ENCODE measurements around the gene SLC66A3. TPM values are rescaled to one million over a fixed set of nuclear protein-coding genes. Genes with fewer than 3 reads are reported as not detected.

SLC66A3 gene
- 100 to 1,000 TPM in 1 of 3 donors, 10 to 100 TPM in 2; 47.6 to 111 (median 62.6) TPM for total RNA-seq

DNA sequence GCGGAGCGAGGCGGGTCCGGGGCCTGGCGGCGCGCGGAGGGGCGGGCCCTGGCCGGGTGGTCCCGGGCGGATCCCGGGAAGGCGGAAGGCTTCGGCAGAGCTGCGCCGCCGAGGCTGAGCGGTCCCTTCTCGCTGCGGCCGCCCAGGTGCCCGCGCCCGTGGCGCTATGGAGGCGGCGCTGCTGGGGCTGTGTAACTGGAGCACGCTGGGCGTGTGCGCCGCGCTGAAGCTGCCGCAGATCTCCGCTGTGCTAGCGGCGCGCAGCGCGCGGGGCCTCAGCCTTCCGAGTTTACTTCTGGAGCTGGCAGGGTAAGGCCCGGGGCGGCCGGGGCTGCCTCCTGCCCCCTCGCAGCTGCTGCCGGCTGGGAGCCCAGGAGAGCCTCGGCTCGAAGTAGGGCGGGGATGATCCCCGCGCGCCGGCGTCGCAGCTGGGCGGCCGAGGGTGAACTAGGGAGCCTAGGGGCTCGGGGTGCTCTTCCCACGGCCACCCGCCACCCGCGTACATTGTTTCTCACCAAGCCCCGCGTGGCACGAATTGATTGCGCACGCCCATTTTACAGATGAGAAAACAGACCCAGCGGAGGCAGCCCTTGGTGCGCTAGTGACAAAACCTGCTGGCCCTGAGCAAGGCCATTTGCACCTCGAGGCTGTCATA, at the start of gene SLC66A3:
TSS of gene SLC66A3 (plus strand) at position 87 of the 655 bp plus-strand sequence. CDS start at position 167, 80 bp downstream.
- Histone ChIP-seq H3K27me3 (no peaks in the 10 kb centered on the region), H3K27ac (peak within 1 kb of the TSS; percentile 91 to 92), H3K4me3 (peak within 1 kb of the TSS; percentile 73 to 79 (median 75)), H3K4me1 (no peaks in the 10 kb centered on the region), H3K9me3 (no peaks in the 10 kb centered on the region), H3K36me3 (no peaks in the 10 kb centered on the region)
- TF ChIP-seq, protein P1, sequence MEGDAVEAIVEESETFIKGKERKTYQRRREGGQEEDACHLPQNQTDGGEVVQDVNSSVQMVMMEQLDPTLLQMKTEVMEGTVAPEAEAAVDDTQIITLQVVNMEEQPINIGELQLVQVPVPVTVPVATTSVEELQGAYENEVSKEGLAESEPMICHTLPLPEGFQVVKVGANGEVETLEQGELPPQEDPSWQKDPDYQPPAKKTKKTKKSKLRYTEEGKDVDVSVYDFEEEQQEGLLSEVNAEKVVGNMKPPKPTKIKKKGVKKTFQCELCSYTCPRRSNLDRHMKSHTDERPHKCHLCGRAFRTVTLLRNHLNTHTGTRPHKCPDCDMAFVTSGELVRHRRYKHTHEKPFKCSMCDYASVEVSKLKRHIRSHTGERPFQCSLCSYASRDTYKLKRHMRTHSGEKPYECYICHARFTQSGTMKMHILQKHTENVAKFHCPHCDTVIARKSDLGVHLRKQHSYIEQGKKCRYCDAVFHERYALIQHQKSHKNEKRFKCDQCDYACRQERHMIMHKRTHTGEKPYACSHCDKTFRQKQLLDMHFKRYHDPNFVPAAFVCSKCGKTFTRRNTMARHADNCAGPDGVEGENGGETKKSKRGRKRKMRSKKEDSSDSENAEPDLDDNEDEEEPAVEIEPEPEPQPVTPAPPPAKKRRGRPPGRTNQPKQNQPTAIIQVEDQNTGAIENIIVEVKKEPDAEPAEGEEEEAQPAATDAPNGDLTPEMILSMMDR (IDR thresholded peaks at IDR 0.05) = no peak
- TF ChIP-seq POLR2AphosphoS5 (IDR thresholded peaks at IDR 0.05) = peak in 1 of 3 donors; percentile 19
- intact Hi-C loops (cut with DNase I; ENCODE audit: low total_unique reads) = no loop called here
- no peak for DNase-seq (ENCODE audit: low spot score in 2 of 2)

DNA sequence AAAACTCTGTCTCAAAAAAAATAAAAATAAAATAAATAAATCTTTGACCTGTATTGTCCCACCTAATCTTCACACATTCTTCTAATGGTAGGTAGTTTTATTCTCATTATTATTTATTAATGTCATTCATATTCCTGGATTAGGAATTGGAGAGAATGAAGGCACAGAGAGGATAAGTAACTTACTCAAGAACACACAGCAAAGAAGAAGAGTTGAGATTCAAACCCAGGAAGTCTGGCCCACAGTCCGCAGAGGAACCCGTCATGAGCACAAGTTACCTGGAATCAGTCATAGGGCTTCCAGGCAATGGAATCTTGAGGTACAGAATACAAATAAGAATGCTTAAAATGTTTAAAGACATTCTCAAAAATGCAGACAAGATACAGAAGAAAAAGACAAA, 46.3 kb upstream of the SLC66A3 start:
- no peaks in the 10 kb centered on the region for H3K4me1 ChIP-seq
- no peak for DNase-seq (ENCODE audit: low spot score in 2 of 2)
- H3K4me3 ChIP-seq = no peak overlapping the region
- no peaks in the 10 kb centered on the region for H3K9me3 ChIP-seq
- no peak overlapping the region for H3K27ac ChIP-seq
- no peaks in the 10 kb centered on the region for H3K27me3 ChIP-seq
- intact Hi-C loops (cut with DNase I; ENCODE audit: low total_unique reads) = no loop called here
- no peaks in the 10 kb centered on the region for H3K36me3 ChIP-seq
- no peak for TF ChIP-seq POLR2AphosphoS5 (IDR thresholded peaks at IDR 0.05)
- TF ChIP-seq, protein P1 (IDR thresholded peaks at IDR 0.05) = no peak
- TF ChIP-seq POLR2A (IDR thresholded peaks at IDR 0.05) = no peak

DNA sequence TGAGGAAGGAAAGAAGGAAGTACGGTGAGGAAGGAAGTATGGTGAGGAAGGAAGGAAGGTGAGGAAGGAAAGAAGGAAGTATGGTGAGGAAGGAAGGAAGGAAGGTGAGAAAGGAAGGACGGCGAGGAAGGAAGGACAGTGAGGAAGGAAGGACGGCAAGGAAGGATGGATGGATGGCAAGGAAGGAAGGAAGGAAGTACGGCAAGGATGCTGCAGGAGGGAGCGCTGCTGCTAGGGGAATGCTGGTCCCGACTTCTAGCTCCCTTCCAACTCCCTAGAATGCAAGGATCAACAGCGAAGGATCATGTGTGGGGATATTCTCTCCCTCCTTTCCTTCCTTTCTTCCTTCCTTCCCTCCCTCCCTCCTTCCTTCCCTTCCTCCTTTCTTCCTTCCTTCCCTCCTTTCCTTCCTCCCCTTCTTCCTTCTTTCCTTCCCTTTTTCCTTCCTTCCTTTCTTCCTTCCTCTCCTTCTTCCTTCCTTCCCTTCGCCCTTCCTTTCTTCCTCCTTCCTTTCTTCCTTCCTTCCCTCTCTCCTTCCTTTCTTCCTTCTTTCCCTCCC, 42.3 kb upstream of the SLC66A3 start:
- TF ChIP-seq, protein P1 (IDR thresholded peaks at IDR 0.05) = no peak
- TF ChIP-seq POLR2A (IDR thresholded peaks at IDR 0.05) (no peak), POLR2AphosphoS5 (IDR thresholded peaks at IDR 0.05) (no peak)
- Histone ChIP-seq H3K36me3 (no peaks in the 10 kb centered on the region), H3K27ac (no peak overlapping the region), H3K9me3 (no peaks in the 10 kb centered on the region), H3K4me3 (no peak overlapping the region), H3K4me1 (no peaks in the 10 kb centered on the region), H3K27me3 (no peaks in the 10 kb centered on the region)
- DNase-seq (ENCODE audit: low spot score in 2 of 2) = no peak
- intact Hi-C loops (cut with DNase I; ENCODE audit: low total_unique reads) = no loop called here

DNA sequence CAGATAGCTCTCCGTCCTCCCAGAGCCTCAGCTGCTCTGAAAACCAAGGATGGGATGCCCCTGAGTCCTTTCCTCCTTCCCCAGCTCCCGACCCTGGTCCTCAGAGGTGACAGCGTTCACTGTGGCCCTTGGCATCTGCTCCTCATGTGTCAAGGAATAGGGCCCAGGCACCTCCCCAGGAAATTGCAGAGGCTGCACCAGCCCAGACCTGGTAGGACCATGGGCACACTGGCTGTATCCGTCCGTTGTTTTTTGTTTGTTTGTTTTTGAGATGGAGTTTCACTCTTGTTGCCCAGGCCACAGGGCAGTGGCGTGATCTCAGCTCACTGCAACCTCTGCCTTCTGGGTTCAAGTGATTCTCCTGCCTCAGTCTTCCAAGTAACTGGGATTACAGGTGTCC, 37.5 kb upstream of the SLC66A3 start:
- no peaks in the 10 kb centered on the region for H3K4me1 ChIP-seq
- no peaks in the 10 kb centered on the region for H3K36me3 ChIP-seq
- intact Hi-C loops (cut with DNase I; ENCODE audit: low total_unique reads) = no loop called here
- DNase-seq (ENCODE audit: low spot score in 2 of 2) = no peak
- H3K4me3 ChIP-seq = no peak overlapping the region
- no peak overlapping the region for H3K27ac ChIP-seq
- TF ChIP-seq POLR2AphosphoS5 (IDR thresholded peaks at IDR 0.05) (no peak), POLR2A (IDR thresholded peaks at IDR 0.05) (no peak)
- TF ChIP-seq, protein P1 (IDR thresholded peaks at IDR 0.05) = no peak
- H3K9me3 ChIP-seq = no peaks in the 10 kb centered on the region
- H3K27me3 ChIP-seq = no peaks in the 10 kb centered on the region

DNA sequence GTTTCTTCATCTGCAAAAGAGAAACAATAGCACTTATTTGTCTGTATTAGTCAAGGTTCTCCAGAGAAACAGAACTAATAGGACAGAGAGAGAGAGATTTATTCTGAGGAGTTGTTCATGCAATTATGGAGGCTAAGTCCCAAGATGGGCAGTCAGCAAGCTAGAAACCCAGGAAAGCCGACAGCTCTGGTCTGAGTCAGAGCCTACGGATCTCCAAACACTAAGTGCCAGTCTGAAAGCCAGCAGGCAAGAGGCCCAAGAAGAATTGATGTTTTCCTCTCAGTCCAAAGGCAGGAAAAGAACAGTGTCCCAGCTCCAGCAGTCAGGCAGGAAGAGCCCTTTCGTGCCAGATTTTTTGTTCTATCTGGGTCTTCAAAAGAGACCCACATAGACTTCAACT, 36.5 kb upstream of the SLC66A3 start:
- Histone ChIP-seq H3K4me1 (no peaks in the 10 kb centered on the region), H3K36me3 (no peaks in the 10 kb centered on the region), H3K27ac (no peak overlapping the region), H3K27me3 (no peaks in the 10 kb centered on the region), H3K9me3 (no peaks in the 10 kb centered on the region), H3K4me3 (no peak overlapping the region)
- no peak for DNase-seq (ENCODE audit: low spot score in 2 of 2)
- intact Hi-C loops (cut with DNase I; ENCODE audit: low total_unique reads) = no loop called here
- TF ChIP-seq POLR2AphosphoS5 (IDR thresholded peaks at IDR 0.05) (no peak), POLR2A (IDR thresholded peaks at IDR 0.05) (no peak)
- TF ChIP-seq, protein P1 (IDR thresholded peaks at IDR 0.05) = no peak

Data from breast epithelium (tissue), 4 donors.